Cardiac fibroblast (primary cell): ENCODE measurements around the gene NOSIP.

ENCODE experiments used
- DNase-seq, 2 donors: peaks; one replicate each; pipeline versions ENCODE4 v3.0.0 to v3.0.0-alpha.2; 2010; ENCODE audit warnings: low read depth in 2 of 2
- H3K4me3 ChIP-seq, 2 donors: replicated peaks in 1 of 2; 1 replicate in 1 of 2; 2 replicates in 1 of 2; pipeline ENCODE4 v1.5.1; 2011; ENCODE audit warnings: low read depth in 2 of 2, low read length in 2 of 2, mild to moderate bottlenecking in 2 of 2, moderate library complexity in 1 of 2
- TF ChIP-seq, protein P1 (sequence below): IDR thresholded peaks from one replicate; pipeline ENCODE4 v1.5.1; 2011; ENCODE audit warnings: low read depth, mild to moderate bottlenecking, low read length, inconsistent platforms

NOSIP gene

DNA sequence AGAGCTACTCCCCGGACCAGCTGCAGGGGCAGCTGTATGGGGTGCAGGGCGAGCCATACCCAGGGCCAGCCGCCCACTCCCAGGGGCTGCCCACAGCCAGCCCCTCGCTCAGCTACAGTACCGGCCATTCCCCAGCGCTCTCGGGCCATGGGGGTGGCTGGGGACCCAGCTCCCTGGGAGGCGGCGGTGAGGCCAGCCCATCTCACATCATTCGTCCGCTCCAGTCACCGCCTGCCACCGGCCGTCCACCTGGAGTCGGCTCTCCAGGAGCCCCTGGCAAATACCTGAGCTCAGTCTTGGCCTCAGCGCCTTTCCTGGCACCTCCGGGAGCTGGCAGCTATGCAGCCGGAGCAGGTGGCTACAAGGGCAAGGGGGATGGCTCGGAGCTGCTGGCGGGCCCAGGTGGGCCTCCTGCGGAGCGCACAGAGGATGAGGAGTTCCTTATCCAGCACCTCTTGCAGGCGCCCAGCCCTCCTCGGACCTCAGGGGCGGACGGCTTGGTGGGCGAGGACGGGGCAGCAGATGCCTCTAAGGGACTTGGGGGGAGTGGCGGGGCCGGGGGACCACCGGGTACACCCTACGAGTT lies 15.6 kb upstream of the NOSIP start:
- H3K4me3 ChIP-seq, result no peak overlapping the region
- TF ChIP-seq, protein P1, sequence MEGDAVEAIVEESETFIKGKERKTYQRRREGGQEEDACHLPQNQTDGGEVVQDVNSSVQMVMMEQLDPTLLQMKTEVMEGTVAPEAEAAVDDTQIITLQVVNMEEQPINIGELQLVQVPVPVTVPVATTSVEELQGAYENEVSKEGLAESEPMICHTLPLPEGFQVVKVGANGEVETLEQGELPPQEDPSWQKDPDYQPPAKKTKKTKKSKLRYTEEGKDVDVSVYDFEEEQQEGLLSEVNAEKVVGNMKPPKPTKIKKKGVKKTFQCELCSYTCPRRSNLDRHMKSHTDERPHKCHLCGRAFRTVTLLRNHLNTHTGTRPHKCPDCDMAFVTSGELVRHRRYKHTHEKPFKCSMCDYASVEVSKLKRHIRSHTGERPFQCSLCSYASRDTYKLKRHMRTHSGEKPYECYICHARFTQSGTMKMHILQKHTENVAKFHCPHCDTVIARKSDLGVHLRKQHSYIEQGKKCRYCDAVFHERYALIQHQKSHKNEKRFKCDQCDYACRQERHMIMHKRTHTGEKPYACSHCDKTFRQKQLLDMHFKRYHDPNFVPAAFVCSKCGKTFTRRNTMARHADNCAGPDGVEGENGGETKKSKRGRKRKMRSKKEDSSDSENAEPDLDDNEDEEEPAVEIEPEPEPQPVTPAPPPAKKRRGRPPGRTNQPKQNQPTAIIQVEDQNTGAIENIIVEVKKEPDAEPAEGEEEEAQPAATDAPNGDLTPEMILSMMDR, result no peak
- DNase-seq, result no peak

DNA sequence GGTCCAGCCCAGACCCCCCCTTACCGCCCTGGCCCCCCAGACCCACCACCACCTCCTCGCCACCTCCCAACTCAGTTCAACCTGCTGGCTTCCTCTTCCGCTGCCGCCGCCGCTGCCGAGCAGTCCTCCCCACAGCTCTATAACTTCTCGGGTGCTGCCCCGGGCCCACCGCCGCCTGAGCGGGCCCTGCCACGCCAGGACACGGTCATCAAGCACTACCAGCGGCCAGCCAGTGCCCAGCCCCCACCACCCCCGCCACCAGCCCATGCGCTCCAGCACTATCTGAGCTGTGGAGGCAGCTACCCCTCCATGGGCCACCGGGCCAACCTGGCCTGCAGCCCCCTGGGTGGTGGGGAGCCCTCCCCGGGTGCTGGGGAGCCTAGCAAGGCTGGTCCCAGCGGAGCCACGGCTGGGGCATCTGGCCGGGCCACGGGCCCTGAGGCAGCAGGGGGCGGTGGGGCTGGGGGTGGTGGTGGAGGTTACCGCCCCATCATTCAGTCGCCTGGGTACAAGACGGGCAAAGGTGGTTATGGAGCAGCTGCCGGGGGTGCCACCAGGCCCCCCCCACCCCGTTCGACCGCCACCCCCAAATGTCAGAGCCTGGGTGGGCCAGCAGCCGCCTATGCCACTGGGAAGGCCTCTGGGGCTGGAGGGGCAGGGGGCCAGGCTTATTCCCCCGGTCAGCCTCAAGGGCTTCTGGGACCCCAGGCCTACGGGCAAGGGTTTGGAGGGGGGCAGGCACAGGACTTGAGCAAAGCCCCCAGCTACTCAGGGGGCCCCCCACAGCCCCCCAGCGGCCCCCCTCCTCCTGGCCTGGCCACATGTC lies 14.8 kb upstream of the NOSIP start:
- H3K4me3 ChIP-seq, result no peak overlapping the region
- TF ChIP-seq, protein P1, result no peak
- no peak for DNase-seq

DNA sequence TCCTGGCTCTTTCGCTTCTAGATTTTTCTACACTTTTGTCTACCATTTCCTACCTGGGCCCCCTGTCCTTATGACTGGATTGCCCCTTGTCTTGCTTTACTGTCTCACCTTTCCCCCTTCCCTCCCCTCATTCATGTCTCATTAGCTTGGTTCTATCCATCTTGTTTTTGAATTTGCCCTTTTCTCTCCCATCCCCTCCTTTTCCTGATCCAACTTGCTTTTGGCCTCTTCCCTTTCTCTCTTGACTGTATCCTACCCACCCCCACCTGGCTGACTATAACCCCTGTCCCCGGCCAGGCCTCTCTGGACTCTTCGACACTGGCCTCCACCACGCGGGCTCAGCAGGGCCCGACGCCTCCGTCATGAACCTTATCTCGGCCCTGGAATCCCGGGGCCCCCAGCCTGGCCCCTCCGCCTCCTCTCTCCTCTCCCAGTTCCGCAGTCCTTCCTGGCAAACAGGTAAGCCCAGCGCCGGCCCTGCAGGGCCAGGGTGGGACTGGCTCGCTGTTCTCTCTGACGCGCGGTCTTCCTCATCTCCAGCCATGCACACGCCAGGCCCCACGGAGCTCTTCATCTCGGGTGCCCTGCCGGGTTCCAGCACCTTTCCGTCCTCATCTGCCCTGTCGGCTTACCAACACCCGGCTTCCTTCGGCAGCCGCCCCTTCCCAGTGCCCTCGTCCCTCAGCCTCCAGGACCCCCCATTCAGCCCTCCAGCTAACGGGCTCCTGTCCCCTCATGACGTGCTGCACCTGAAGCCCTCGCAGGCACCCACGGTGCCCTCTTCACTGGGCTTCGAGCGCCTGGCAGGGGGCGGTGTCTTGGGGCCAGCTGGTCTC lies 14.0 kb upstream of the NOSIP start:
- TF ChIP-seq, protein P1, result no peak
- H3K4me3 ChIP-seq, result no peak overlapping the region
- DNase-seq, result no peak

DNA sequence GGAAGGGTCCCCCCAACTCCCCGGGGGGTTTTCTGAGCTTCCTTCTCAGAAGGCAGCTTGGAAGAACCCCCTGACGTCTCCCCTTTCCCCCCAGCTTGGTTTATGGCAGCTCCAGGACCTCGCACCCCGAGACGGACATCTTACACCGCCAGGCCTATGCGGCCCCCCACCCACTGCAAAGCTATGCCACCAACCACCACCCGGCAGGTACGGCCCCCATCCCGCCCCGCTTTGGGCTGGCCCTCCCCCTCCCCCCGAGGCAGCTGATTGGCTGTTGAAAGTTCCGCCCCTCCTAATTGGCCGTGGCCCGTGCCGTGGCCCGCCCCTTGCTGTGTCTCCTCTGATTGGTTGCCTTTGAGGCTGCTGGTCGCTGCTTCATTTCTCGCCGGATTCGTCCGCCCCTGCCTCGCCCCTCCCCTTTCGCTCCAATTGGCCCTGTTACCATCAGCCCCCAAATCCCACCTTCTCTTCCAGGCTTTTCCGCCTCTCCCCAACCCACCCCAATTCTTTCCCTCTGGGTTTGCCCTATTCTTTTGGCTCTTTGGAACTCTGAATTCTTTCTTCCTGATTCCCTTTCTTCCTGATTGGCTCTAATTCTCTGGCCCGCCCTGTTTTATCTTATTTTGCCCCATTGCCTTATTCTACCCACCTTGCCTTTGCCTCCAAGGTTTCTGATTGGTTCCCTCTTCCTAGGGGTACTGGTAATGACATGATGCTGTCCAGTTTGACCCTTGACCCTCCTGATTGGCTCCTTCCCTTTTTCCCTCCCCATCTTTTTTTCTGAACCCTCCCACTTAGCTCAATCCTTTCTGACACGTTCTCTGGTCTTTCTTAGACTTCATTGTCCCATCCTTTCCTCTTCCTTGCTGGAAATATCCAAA lies 13.1 kb upstream of the NOSIP start:
- peak overlapping the region; percentile 80 to 82 for H3K4me3 ChIP-seq
- TF ChIP-seq, protein P1, result no peak
- DNase-seq, result peak; percentile 93 to 94

DNA sequence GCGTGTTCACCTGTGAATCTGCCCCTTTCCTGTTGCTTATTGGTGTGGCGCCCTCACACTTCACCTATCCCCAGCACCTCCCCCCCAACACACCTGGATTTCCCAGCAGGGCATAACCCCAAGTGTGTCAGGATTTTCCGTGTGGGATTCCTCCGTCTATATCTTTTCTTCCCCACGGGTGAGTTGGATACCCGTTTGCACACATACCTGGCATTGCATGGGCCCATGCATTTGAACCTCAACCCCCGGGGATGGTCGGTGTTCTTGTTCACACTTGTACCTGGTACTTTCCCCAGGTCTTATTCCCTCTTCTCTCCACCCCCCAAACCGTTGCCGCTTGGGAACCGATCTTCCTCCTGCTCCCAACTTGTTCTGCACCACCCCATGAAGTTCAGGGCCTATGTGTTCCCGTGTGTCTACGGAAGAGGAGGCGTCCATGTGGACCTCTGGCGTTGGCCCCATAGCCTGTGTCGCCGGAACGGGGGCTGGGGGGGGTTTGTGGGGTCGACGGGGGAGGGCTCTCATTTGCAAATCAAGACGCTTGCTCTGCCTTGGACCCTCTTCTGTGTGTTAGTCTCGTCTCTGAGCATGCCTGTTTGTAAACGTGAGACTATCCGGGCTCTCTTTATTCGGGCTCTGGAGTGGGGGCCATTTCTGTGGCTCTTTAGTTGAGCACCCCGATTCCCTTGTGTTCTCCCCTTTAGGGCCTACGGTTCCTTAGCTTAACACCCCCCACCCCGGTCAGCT lies 12.3 kb upstream of the NOSIP start:
- TF ChIP-seq, protein P1, result no peak
- DNase-seq, result peak in 1 of 2 donors; percentile 17
- peak overlapping the region; percentile 80 to 82 for H3K4me3 ChIP-seq
